Measurements from ENCODE around the gene TUSC2. TPM values are rescaled to one million over a fixed set of nuclear protein-coding genes. Genes with fewer than 3 reads are reported as not detected.

The TUSC2 gene
- total and polyA plus RNA-seq, 10 of the 15 experiments (the other 5 are each of a cell fraction or from before 2014, with no cell fraction given): 4.0 to 73.8 (median 34.3) TPM

- TF ChIP-seq, protein P1, sequence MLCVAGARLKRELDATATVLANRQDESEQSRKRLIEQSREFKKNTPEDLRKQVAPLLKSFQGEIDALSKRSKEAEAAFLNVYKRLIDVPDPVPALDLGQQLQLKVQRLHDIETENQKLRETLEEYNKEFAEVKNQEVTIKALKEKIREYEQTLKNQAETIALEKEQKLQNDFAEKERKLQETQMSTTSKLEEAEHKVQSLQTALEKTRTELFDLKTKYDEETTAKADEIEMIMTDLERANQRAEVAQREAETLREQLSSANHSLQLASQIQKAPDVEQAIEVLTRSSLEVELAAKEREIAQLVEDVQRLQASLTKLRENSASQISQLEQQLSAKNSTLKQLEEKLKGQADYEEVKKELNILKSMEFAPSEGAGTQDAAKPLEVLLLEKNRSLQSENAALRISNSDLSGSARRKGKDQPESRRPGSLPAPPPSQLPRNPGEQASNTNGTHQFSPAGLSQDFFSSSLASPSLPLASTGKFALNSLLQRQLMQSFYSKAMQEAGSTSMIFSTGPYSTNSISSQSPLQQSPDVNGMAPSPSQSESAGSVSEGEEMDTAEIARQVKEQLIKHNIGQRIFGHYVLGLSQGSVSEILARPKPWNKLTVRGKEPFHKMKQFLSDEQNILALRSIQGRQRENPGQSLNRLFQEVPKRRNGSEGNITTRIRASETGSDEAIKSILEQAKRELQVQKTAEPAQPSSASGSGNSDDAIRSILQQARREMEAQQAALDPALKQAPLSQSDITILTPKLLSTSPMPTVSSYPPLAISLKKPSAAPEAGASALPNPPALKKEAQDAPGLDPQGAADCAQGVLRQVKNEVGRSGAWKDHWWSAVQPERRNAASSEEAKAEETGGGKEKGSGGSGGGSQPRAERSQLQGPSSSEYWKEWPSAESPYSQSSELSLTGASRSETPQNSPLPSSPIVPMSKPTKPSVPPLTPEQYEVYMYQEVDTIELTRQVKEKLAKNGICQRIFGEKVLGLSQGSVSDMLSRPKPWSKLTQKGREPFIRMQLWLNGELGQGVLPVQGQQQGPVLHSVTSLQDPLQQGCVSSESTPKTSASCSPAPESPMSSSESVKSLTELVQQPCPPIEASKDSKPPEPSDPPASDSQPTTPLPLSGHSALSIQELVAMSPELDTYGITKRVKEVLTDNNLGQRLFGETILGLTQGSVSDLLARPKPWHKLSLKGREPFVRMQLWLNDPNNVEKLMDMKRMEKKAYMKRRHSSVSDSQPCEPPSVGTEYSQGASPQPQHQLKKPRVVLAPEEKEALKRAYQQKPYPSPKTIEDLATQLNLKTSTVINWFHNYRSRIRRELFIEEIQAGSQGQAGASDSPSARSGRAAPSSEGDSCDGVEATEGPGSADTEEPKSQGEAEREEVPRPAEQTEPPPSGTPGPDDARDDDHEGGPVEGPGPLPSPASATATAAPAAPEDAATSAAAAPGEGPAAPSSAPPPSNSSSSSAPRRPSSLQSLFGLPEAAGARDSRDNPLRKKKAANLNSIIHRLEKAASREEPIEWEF (IDR thresholded peaks at IDR 0.05; ENCODE audit: insufficient replicate concordance, low read depth, low read length): no peak
- TF ChIP-seq HSF1 (IDR thresholded peaks at IDR 0.05; ENCODE audit: low read depth, low read length) (no peak), SP1 (IDR thresholded peaks at IDR 0.05; ENCODE audit: low read depth, low read length) (no peak), YY1 (IDR thresholded peaks at IDR 0.05; ENCODE audit: low read depth, low read length) (no peak), ASH2L (IDR thresholded peaks at IDR 0.05; ENCODE audit: borderline replicate concordance, low read depth) (no peak), RB1 (IDR thresholded peaks at IDR 0.05; ENCODE audit: borderline replicate concordance) (no peak)
These were observed 4.9 kb downstream of the TUSC2 start (continued) for GRCh38 chr3:50323092-50323600.
